A673 (cell line): Measurements from ENCODE around the gene SERGEF. TPM values are rescaled to one million over a fixed set of nuclear protein-coding genes. Genes with fewer than 3 reads are reported as not detected.

Source experiments
- BruUV-seq: library from RNA; stranded (reverse); fragments of 400-500 nt; replicated peaks from 2 replicates; lab custom pipeline; 2021; lab: Mats Ljungman, UMichigan
- CTCF ChIA-PET: fragments of 300-600 bp; sonication (Branson Sonifier 250); formaldehyde crosslinking; loops from one replicate; lab custom pipeline; 2022; ENCODE audit warnings: antibody characterized with exemption; lab: Charles Lee
- POLR2A ChIA-PET: fragments of 300-600 bp; sonication (Branson Sonifier 250); formaldehyde crosslinking; loops from one replicate; lab custom pipeline; 2022; ENCODE audit warnings: antibody characterized with exemption; ENCODE audit not compliant: low non-redundant PET; lab: Charles Lee
- DNase-seq: peaks from one replicate; pipeline ENCODE4 v3.0.0-alpha.2; 2015; ENCODE audit warnings: low spot score
- H3K27ac ChIP-seq: fragments of 200-600 bp; sonication (generic); 2 replicates; pipeline ENCODE4 v1.5.1; 2016; ENCODE audit warnings: mixed run types, low read depth, mild to moderate bottlenecking, mixed read lengths, antibody characterized with exemption, low read length; ENCODE audit not compliant: poor library complexity, severe bottlenecking
- H3K27me3 ChIP-seq: fragments of 200-600 bp; sonication (generic); replicated peaks from 2 replicates; pipeline ENCODE4 v1.6.1; 2017; ENCODE audit warnings: mixed run types, low read depth, mild to moderate bottlenecking, mixed read lengths, antibody characterized with exemption, low read length; ENCODE audit not compliant: insufficient read depth, poor library complexity
- H3K36me3 ChIP-seq: fragments of 200-600 bp; sonication (generic); 2 replicates; pipeline ENCODE4 v1.6.1; 2016; ENCODE audit warnings: mixed run types, mild to moderate bottlenecking, mixed read lengths, antibody characterized with exemption, low read length; ENCODE audit not compliant: insufficient read depth, poor library complexity, severe bottlenecking
- H3K4me1 ChIP-seq: fragments of 200-600 bp; sonication (generic); 2 replicates; pipeline ENCODE4 v1.6.1; 2017; ENCODE audit warnings: mixed run types, mild to moderate bottlenecking, mixed read lengths, antibody characterized with exemption, low read length; ENCODE audit not compliant: insufficient read depth, poor library complexity, severe bottlenecking
- H3K4me3 ChIP-seq: fragments of 200-600 bp; sonication (generic); 2 replicates; pipeline ENCODE4 v1.5.1; 2016; ENCODE audit warnings: low read depth, mixed run types, mild to moderate bottlenecking, mixed read lengths, low read length; ENCODE audit not compliant: poor library complexity, severe bottlenecking
- H3K9me3 ChIP-seq: fragments of 200-600 bp; sonication (generic); 2 replicates; pipeline ENCODE4 v1.6.1; 2016; ENCODE audit warnings: mixed run types, low read depth, mild to moderate bottlenecking, mixed read lengths, antibody characterized with exemption, low read length; ENCODE audit not compliant: poor library complexity, severe bottlenecking
- EZH2 ChIP-seq: fragments of 200-600 bp; sonication (generic); IDR thresholded peaks from 2 replicates; pipeline ENCODE4 v1.6.1; 2017; ENCODE audit warnings: borderline replicate concordance, low read depth, mild to moderate bottlenecking, mixed read lengths, antibody characterized with exemption, low read length; ENCODE audit not compliant: poor library complexity, severe bottlenecking
- intact Hi-C: fragments of 100-400 bp; cut with micrococcal nuclease; formaldehyde crosslinking; loops from one replicate; pipeline ENCODE4 v1.10.0; 2022; ENCODE audit not compliant: unreplicated experiment
- total RNA-seq: library from RNA; stranded (reverse); gene quantifications from 2 replicates; pipeline ENCODE4 v1.2.3, GENCODE V29; 2021
- TF ChIP-seq, protein P1 (sequence below): fragments of 300-800, 200-600 bp; sonication (generic); conservative IDR thresholded peaks from 2 replicates; pipeline ENCODE4 v1.5.1; 2017; ENCODE audit warnings: low read depth, mild to moderate bottlenecking, antibody characterized with exemption, low read length, moderate library complexity, mixed read lengths

The SERGEF gene
- total RNA-seq, 1 experiment from 2014 or later = 15.2 TPM

DNA sequence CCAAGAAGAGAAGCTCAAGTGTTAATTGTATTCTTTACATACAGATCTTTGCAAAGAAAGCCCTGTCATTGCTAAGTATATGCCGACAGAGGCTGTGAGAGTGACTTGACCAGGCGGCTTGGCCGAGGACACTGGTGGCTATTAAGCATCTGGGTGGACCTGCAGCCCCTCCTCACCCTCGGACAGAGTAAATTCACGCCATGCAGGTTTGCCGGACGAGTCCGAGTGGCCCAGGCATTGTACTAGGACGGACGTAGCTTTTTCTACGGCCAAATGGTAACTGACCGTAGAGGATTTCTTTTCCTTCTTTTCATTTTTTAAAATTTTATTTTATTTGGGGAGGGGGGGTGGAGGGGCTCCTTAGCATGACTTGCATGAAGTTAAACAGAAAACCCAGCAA is 231.2 kb downstream of the SERGEF start:
- Histone ChIP-seq H3K9me3 (no peaks in the 10 kb centered on the region), H3K27ac (no peak overlapping the region), H3K36me3 (no peaks in the 10 kb centered on the region), H3K27me3 (no peaks in the 10 kb centered on the region), H3K4me1 (no peaks in the 10 kb centered on the region), H3K4me3 (no peak overlapping the region)
- TF ChIP-seq EZH2 = no peak
- TF ChIP-seq, protein P1, sequence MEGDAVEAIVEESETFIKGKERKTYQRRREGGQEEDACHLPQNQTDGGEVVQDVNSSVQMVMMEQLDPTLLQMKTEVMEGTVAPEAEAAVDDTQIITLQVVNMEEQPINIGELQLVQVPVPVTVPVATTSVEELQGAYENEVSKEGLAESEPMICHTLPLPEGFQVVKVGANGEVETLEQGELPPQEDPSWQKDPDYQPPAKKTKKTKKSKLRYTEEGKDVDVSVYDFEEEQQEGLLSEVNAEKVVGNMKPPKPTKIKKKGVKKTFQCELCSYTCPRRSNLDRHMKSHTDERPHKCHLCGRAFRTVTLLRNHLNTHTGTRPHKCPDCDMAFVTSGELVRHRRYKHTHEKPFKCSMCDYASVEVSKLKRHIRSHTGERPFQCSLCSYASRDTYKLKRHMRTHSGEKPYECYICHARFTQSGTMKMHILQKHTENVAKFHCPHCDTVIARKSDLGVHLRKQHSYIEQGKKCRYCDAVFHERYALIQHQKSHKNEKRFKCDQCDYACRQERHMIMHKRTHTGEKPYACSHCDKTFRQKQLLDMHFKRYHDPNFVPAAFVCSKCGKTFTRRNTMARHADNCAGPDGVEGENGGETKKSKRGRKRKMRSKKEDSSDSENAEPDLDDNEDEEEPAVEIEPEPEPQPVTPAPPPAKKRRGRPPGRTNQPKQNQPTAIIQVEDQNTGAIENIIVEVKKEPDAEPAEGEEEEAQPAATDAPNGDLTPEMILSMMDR = no peak
- ChIA-PET CTCF (no interaction called here), POLR2A (no interaction called here)
- intact Hi-C loops = no loop called here
- BruUV-seq = no TSS peak
- no peak for DNase-seq

- H3K4me3 ChIP-seq = no peak overlapping the region
- H3K36me3 ChIP-seq = no peaks in the 10 kb centered on the region
- no TSS peak for BruUV-seq
- H3K4me1 ChIP-seq = no peaks in the 10 kb centered on the region
- no peak for DNase-seq
- TF ChIP-seq, protein P1 = no peak
- TF ChIP-seq EZH2 = no peak
- no peaks in the 10 kb centered on the region for H3K9me3 ChIP-seq
- ChIA-PET POLR2A (no interaction called here), CTCF (no interaction called here)
- no peaks in the 10 kb centered on the region for H3K27me3 ChIP-seq
- no peak overlapping the region for H3K27ac ChIP-seq
- intact Hi-C loops = no loop called here
These were observed 231.6 kb downstream of the SERGEF start for GRCh38 chr11:17781221-17781620.

DNA sequence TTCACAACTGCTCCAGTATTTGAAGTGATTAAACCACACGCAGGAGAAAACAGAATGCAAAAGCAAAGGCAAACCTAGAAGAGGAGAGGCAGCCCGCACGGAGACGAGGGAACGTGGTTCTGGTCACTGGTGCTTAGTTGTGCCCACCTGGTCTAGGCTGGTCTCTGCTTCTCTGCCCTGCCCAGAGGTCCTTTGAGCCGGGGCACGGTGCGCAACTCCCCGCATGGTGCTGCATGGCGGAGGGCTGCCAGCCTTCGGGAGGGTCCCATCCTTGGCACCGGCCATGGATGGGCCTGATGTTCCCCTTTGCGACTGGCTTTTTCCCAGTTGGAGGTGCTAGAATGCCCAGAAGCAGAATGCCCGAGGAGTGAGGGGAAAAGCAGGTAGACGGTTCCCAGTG is 232.2 kb downstream of the SERGEF start:
- CTCF ChIA-PET = no interaction called here
- intact Hi-C loops = no loop called here

More for the DNA sequence above, 232.2 kb downstream of the SERGEF start:
- Histone ChIP-seq H3K36me3 (no peaks in the 10 kb centered on the region), H3K27ac (no peak overlapping the region), H3K9me3 (no peaks in the 10 kb centered on the region), H3K4me1 (no peaks in the 10 kb centered on the region), H3K4me3 (no peak overlapping the region), H3K27me3 (no peaks in the 10 kb centered on the region)
- DNase-seq = no peak
- POLR2A ChIA-PET = no interaction called here
- BruUV-seq = no TSS peak
- TF ChIP-seq, protein P1 = no peak
- no peak for TF ChIP-seq EZH2
